GM13976 (cell line): Measurements from ENCODE around the gene TRPM2.

Experiments
- DNase-seq: peaks from one replicate; pipeline ENCODE4 v3.0.0; 2012; ENCODE audit warnings: low spot score
- CTCF ChIP-seq: IDR thresholded peaks from 2 replicates; pipeline ENCODE4 v1.5.1; 2012; ENCODE audit warnings: borderline replicate concordance, mild to moderate bottlenecking; ENCODE audit not compliant: insufficient read depth; ENCODE audit errors: extremely low read depth, missing control alignments, control extremely low read depth
- in situ Hi-C: fragments of 300-500 bp; cut with MboI; formaldehyde crosslinking; loops from one replicate; pipeline ENCODE4 v1.12.0; 2022; ENCODE audit warnings: low sequenced_read_pairs, mixed read lengths, inconsistent platforms; ENCODE audit not compliant: unreplicated experiment

TRPM2 gene

GRCh38 chr21:44480200-44481053 lies 127.0 kb downstream of the TRPM2 start:
- TF ChIP-seq CTCF: no peak
- no peak for DNase-seq
- in situ Hi-C loops: no loop called here

GRCh38 chr21:44482581-44483287 lies 129.3 kb downstream of the TRPM2 start:
- in situ Hi-C loops: no loop called here
- no peak for DNase-seq
- TF ChIP-seq CTCF: no peak

- in situ Hi-C loops: no loop called here
- TF ChIP-seq CTCF: no peak
- DNase-seq: no peak
These were observed 130.1 kb downstream of the TRPM2 start for GRCh38 chr21:44483288-44484237.

GRCh38 chr21:44484498-44485253 lies 131.3 kb downstream of the TRPM2 start:
- in situ Hi-C loops: no loop called here
- no peak for TF ChIP-seq CTCF
- DNase-seq: no peak

GRCh38 chr21:44485254-44485793 lies 131.9 kb downstream of the TRPM2 start:
- no peak for DNase-seq
- TF ChIP-seq CTCF: no peak

More at GRCh38 chr21:44485254-44485793, 131.9 kb downstream of the TRPM2 start:
- in situ Hi-C loops: no loop called here
